Omental fat pad (tissue), 4 donors: Measurements from ENCODE around the gene SAT2. TPM values are rescaled to one million over a fixed set of nuclear protein-coding genes. Genes with fewer than 3 reads are reported as not detected.

Experiments used
- ATAC-seq: fragments of 150-250 bp; one replicate; pipeline ENCODE4 v1.9.1; 2016; ENCODE audit warnings: mild to moderate bottlenecking, moderate library complexity; ENCODE audit not compliant: low FRiP score
- DNase-seq: peaks from one replicate; pipeline ENCODE4 v3.0.0-alpha.2; 2019; ENCODE audit warnings: low spot score
- total RNA-seq, 4 donors: library from RNA; depleted of rRNA; stranded (reverse); fragments of >200 nt; gene quantifications; one replicate each; pipeline ENCODE4 v1.1.0, GENCODE V29; 2016
- TF ChIP-seq, protein P1 (sequence below), 3 donors: fragments of 450-650 bp; IDR thresholded peaks; one replicate each; pipeline ENCODE4 v1.5.1; 2016 to 2017; ENCODE audit warnings: antibody characterized with exemption in 3 of 3, mild to moderate bottlenecking in 3 of 3, moderate library complexity in 2 of 3

SAT2 gene
- total RNA-seq, 4 donors from 2014 or later = 55.5 to 81.3 (median 66.2) TPM

DNA sequence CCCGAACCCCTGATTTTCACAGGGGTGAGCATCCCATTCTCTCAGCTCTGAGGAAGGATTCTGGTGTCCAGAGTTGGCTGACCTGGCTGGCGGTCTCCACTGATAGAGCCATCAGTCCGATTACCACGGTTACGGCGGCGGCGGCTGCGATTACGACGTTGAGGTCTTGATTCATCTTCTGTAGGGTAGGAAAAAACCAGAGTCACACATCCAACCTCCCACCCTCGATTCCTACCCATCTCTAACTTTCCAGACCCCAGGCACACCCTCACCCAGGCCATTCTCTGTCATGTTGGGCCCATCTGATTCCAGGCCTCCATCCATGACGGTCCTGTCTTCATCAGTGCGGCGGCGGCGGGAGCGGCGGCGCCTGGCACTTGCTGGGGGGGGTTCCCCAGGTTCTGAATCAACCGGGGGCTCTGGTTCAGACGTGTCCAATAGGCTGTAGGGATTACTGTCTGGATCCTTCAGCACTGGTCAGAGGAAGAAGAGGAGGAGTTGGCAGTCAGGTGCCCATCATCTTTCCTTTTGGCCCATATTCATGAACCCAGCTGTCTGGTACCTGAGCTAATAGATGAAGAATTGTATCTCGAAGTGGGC is 35.1 kb downstream of the SAT2 start:
- TF ChIP-seq, protein P1, sequence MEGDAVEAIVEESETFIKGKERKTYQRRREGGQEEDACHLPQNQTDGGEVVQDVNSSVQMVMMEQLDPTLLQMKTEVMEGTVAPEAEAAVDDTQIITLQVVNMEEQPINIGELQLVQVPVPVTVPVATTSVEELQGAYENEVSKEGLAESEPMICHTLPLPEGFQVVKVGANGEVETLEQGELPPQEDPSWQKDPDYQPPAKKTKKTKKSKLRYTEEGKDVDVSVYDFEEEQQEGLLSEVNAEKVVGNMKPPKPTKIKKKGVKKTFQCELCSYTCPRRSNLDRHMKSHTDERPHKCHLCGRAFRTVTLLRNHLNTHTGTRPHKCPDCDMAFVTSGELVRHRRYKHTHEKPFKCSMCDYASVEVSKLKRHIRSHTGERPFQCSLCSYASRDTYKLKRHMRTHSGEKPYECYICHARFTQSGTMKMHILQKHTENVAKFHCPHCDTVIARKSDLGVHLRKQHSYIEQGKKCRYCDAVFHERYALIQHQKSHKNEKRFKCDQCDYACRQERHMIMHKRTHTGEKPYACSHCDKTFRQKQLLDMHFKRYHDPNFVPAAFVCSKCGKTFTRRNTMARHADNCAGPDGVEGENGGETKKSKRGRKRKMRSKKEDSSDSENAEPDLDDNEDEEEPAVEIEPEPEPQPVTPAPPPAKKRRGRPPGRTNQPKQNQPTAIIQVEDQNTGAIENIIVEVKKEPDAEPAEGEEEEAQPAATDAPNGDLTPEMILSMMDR (IDR thresholded peaks at IDR 0.05) = no peak
- ATAC-seq (no peak), DNase-seq (no peak)

DNA sequence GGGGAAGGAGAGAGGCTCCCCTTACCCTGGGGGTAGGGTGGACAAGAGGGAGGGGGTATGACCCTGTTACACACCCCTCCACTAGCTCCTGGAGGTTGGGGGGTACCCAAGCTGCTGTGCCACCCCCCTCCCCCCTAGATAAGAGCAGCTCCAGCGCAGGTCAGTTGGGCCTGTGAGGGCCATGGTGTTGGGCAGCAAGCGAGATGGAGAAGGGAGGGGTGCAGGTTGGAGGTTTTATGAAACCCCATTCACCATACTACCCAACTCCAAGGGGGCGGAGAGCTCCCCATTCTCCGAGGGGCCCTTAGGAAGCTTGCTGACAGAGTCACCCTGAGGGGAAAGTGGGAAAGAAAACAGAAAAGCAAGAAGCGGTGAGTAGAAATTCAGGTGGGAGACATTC is 36.0 kb downstream of the SAT2 start:
- ATAC-seq (no peak), DNase-seq (no peak)
- TF ChIP-seq, protein P1 (IDR thresholded peaks at IDR 0.05) = no peak

DNA sequence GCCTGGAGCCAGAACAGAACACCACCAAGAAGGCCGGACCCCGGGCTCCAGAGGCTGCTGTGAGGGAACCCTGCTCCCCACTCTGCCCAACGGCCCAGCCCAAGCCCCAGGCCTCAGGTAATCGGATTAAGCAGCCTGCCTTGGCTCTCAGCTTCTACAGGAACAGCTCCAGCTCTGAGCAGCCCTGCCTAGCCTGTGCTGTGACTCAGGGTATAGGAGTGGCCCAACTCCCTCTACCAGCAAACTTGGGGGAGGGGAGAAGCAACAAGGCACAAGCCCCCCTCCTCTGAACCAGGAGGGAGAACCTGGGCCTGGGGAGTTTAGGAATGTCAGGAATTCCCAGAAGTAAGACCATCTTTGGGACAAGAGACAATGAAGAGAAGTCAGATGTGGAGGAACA is 36.9 kb downstream of the SAT2 start:
- TF ChIP-seq, protein P1 (IDR thresholded peaks at IDR 0.05) = no peak
- DNase-seq = no peak
- no peak for ATAC-seq

DNA sequence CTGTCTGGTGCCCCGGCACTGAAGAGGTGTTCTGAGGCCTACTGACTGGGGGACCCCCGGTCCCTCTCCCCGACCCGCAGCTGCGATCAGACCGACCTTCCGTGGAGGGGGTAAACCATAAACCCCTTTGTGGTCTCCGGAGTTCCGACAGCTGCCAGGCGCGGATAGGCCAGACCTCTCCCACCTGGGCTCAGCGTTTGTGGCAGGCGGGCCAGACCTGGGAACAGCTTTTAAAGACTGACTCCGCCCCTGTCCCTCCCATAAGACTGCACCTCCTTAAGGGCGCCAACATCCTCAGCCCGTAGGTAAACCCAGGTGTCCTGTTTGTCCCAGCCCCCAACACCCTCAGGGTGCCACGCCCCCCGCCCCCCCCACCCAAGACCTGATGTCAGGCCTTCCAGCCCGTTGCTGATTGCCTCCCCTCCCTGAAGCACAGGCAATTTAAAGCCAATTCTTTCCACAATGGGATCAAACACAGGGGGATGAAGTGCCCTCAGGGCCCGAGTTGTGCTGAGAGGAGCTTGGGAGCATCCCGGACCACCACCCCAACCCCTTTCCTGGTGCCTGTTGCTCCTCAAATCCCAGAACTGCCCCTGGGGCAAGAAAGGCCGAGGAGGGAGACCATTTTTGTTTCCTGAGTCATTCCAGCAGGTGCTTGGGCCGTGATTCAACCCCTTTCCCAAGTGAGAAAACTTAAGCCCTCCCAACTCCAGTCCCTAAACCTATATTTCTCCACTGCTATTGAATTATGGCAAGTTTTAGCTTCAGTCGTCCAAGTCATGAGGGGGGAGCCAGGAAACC is 37.5 kb downstream of the SAT2 start, which contains the start of gene SOX15:
Gene SOX15, minus strand, starts transcription at position 204 of the 801 bp plus-strand sequence. CDS start 418 bp downstream, outside the sequence.
- ATAC-seq (no peak), DNase-seq (no peak)
- TF ChIP-seq, protein P1 (IDR thresholded peaks at IDR 0.05) = no peak

DNA sequence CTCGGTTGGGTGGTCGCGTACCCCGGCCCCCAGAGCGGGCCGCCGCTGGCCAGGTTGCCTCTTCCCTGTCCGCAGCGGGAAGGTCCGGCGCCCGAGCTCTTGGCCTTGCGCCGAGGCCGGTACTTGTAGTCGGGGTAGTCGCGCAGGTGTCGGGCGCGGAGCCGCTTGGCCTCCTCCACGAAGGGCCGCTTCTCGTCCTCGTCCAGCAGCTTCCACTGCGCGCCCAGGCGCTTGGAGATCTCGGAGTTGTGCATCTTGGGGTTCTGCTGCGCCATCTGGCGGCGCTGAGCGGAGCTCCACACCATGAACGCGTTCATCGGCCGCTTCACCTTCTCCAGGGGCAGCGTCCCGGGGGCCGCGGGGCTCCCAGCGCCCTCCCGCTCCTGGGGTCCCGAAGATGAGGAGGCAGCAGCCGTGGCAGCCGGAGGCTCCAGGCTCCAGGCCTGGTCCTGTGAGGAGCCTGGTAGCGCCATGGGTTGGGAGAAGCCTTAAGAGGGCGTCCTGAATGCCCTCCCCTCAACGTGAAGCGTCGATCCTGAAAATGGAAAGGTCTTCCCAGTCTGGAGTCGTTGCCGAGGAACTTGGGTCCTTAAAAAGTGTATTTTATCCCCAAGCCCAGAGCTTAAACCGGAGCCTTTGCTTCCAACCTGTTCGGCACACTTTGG is 38.3 kb downstream of the SAT2 start:
- ATAC-seq = peak; percentile 70
- TF ChIP-seq, protein P1 (IDR thresholded peaks at IDR 0.05) = peak in 2 of 3 donors; percentile 33 to 47
- peak; percentile 64 for DNase-seq

DNA sequence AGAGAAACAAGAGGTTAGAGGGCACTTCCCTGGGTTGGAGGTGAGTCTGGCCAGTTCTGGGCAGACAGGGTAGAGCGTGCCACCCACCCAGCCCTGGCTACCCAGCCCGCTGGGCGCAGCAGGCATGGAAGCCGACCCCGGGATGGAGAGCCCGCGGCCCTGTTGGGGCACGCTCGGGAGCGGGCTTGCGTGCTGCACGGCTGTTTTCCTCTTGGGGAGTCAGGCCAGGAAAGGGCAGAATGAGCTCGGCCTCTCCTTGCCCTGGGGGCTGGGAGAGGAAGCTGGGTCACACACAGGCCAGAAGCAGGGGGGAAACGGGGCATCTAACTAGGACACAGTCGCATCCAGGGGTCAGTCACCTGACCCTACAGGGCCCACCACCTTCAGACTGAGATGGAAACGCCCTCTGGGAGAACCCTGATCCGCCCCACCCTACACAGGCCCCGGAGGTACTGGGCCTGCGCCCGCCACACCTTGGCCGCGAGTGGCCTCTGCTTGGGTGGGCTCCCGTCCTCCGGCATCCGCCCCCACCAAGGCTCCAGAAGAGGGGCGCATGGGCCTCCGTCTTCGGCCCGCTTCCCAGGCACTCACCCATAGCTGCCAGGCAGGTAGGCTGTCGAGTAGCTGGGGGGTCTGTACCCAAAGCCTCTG is 38.9 kb downstream of the SAT2 start:
- DNase-seq (no peak), ATAC-seq (no peak)
- TF ChIP-seq, protein P1 (IDR thresholded peaks at IDR 0.05) = no peak
